GM12878 (cell line): Measurements from ENCODE around the gene RPUSD3. TPM values are rescaled to one million over a fixed set of nuclear protein-coding genes. Genes with fewer than 3 reads are reported as not detected.

ENCODE experiments used
- ATF7 ChIP-seq: fragments of 450-650 bp; IDR thresholded peaks from 2 replicates; pipeline ENCODE4 v1.6.1; 2016; ENCODE audit warnings: low read depth, mild to moderate bottlenecking
- IRF4 ChIP-seq: IDR thresholded peaks from 2 replicates; pipeline ENCODE4 v1.6.1; 2011; ENCODE audit warnings: low read depth, low read length
- TCF7 ChIP-seq: IDR thresholded peaks from 2 replicates; pipeline ENCODE4 v1.6.1; 2014; ENCODE audit warnings: antibody characterized with exemption, borderline replicate concordance
- YBX1 ChIP-seq: fragments of 450-650 bp; IDR thresholded peaks from 2 replicates; pipeline ENCODE4 v1.6.1; 2016; ENCODE audit warnings: antibody characterized with exemption
- ZNF274 ChIP-seq: IDR thresholded peaks from one replicate; pipeline ENCODE4 v1.8.0; 2011; ENCODE audit not compliant: insufficient read length, insufficient read depth
- polyA plus RNA-seq, 11 experiments: library from polyadenylated mRNA; depleted of rRNA in 4 of 11; unstranded in 6 of 11; stranded (reverse) in 5 of 11; fragments of >200 nt; fragmentation: Nextera tagmentation in 4 of 11; fragmentation: Illumina TruSeq in 1 of 11; extraction: Ambion mirVana in 4 of 11; extraction: Trizol in 1 of 11; gene quantifications; 1 replicate in 1 of 11; 2 replicates in 10 of 11; pipeline versions ENCODE4 v1.2.1 to v1.2.3, GENCODE V29; 2011 to 2016; ENCODE audit warnings: inconsistent platforms in 2 of 11, missing spikeins in 2 of 11, low read depth in 1 of 11
- total RNA-seq, 4 experiments: library from RNA; depleted of rRNA in 3 of 4; stranded (reverse); fragments of >200 nt in 3 of 4; fragmentation: Illumina TruSeq in 1 of 4; extraction: Trizol in 1 of 4; gene quantifications; 2 replicates each; pipeline versions ENCODE4 v1.2.1 to v1.2.3, GENCODE V29; 2013 to 2021
- TF ChIP-seq, protein P1 (sequence below): fragments of 450-650 bp; IDR thresholded peaks from 2 replicates; pipeline ENCODE4 v1.6.1; 2016; ENCODE audit warnings: mild to moderate bottlenecking, moderate library complexity, borderline replicate concordance
- TF ChIP-seq, protein P2 (sequence below): IDR thresholded peaks from 2 replicates; pipeline ENCODE4 v1.6.1; 2012; ENCODE audit warnings: improper control_type of control experiment, low read depth, low read length; ENCODE audit not compliant: insufficient replicate concordance
- TF ChIP-seq, protein P3 (sequence below): fragments of 450-650 bp; IDR thresholded peaks from 2 replicates; pipeline ENCODE4 v1.6.1; 2016; ENCODE audit warnings: mild to moderate bottlenecking
- TF ChIP-seq, protein P4 (sequence below): fragments of 450-650 bp; IDR thresholded peaks from 2 replicates; pipeline ENCODE4 v1.6.1; 2017; ENCODE audit warnings: borderline replicate concordance
- TF ChIP-seq, protein P5 (sequence below): fragments of 450-650 bp; conservative IDR thresholded peaks from 2 replicates; pipeline ENCODE4 v1.6.1; 2017; ENCODE audit warnings: mild to moderate bottlenecking, moderate library complexity
- TF ChIP-seq, protein P6 (sequence below): IDR thresholded peaks from 2 replicates; pipeline ENCODE4 v1.6.1; 2011; ENCODE audit warnings: low read depth, low read length, improper control_type of control experiment, borderline replicate concordance

RPUSD3 gene
- total and polyA plus RNA-seq, 10 of the 15 experiments (the other 5 are each of a cell fraction or from before 2014, with no cell fraction given), result 6.4 to 72.9 (median 41.8) TPM

DNA sequence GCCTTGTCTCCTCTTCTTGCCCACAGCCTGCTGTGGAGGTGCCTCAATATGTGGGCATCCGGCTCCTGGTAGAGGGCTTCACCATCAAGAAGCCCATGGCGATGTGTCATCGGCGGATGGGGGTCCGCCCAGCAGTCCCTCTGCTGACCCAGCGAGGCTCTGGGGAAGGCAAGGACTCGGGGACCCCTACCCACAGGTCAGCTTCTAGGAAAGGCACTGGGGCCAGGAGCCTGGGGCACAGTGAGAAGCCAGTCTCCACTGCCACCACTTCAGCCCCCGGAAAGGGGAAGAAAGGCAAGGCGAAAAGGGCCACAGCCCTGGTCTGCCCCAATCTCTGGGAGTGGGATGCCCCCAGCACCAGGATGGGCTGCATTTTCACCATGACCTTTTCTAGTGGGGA lies 10.7 kb downstream of the RPUSD3 start (continued):
- TF ChIP-seq, protein P1, sequence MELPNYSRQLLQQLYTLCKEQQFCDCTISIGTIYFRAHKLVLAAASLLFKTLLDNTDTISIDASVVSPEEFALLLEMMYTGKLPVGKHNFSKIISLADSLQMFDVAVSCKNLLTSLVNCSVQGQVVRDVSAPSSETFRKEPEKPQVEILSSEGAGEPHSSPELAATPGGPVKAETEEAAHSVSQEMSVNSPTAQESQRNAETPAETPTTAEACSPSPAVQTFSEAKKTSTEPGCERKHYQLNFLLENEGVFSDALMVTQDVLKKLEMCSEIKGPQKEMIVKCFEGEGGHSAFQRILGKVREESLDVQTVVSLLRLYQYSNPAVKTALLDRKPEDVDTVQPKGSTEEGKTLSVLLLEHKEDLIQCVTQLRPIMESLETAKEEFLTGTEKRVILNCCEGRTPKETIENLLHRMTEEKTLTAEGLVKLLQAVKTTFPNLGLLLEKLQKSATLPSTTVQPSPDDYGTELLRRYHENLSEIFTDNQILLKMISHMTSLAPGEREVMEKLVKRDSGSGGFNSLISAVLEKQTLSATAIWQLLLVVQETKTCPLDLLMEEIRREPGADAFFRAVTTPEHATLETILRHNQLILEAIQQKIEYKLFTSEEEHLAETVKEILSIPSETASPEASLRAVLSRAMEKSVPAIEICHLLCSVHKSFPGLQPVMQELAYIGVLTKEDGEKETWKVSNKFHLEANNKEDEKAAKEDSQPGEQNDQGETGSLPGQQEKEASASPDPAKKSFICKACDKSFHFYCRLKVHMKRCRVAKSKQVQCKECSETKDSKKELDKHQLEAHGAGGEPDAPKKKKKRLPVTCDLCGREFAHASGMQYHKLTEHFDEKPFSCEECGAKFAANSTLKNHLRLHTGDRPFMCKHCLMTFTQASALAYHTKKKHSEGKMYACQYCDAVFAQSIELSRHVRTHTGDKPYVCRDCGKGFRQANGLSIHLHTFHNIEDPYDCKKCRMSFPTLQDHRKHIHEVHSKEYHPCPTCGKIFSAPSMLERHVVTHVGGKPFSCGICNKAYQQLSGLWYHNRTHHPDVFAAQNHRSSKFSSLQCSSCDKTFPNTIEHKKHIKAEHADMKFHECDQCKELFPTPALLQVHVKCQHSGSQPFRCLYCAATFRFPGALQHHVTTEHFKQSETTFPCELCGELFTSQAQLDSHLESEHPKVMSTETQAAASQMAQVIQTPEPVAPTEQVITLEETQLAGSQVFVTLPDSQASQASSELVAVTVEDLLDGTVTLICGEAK, result no peak
- TF ChIP-seq, protein P2, sequence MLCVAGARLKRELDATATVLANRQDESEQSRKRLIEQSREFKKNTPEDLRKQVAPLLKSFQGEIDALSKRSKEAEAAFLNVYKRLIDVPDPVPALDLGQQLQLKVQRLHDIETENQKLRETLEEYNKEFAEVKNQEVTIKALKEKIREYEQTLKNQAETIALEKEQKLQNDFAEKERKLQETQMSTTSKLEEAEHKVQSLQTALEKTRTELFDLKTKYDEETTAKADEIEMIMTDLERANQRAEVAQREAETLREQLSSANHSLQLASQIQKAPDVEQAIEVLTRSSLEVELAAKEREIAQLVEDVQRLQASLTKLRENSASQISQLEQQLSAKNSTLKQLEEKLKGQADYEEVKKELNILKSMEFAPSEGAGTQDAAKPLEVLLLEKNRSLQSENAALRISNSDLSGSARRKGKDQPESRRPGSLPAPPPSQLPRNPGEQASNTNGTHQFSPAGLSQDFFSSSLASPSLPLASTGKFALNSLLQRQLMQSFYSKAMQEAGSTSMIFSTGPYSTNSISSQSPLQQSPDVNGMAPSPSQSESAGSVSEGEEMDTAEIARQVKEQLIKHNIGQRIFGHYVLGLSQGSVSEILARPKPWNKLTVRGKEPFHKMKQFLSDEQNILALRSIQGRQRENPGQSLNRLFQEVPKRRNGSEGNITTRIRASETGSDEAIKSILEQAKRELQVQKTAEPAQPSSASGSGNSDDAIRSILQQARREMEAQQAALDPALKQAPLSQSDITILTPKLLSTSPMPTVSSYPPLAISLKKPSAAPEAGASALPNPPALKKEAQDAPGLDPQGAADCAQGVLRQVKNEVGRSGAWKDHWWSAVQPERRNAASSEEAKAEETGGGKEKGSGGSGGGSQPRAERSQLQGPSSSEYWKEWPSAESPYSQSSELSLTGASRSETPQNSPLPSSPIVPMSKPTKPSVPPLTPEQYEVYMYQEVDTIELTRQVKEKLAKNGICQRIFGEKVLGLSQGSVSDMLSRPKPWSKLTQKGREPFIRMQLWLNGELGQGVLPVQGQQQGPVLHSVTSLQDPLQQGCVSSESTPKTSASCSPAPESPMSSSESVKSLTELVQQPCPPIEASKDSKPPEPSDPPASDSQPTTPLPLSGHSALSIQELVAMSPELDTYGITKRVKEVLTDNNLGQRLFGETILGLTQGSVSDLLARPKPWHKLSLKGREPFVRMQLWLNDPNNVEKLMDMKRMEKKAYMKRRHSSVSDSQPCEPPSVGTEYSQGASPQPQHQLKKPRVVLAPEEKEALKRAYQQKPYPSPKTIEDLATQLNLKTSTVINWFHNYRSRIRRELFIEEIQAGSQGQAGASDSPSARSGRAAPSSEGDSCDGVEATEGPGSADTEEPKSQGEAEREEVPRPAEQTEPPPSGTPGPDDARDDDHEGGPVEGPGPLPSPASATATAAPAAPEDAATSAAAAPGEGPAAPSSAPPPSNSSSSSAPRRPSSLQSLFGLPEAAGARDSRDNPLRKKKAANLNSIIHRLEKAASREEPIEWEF, result no peak
- no peak for TF ChIP-seq TCF7
- TF ChIP-seq, protein P3, sequence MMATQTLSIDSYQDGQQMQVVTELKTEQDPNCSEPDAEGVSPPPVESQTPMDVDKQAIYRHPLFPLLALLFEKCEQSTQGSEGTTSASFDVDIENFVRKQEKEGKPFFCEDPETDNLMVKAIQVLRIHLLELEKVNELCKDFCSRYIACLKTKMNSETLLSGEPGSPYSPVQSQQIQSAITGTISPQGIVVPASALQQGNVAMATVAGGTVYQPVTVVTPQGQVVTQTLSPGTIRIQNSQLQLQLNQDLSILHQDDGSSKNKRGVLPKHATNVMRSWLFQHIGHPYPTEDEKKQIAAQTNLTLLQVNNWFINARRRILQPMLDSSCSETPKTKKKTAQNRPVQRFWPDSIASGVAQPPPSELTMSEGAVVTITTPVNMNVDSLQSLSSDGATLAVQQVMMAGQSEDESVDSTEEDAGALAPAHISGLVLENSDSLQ, result no peak
- TF ChIP-seq YBX1, result no peak
- TF ChIP-seq, protein P4, sequence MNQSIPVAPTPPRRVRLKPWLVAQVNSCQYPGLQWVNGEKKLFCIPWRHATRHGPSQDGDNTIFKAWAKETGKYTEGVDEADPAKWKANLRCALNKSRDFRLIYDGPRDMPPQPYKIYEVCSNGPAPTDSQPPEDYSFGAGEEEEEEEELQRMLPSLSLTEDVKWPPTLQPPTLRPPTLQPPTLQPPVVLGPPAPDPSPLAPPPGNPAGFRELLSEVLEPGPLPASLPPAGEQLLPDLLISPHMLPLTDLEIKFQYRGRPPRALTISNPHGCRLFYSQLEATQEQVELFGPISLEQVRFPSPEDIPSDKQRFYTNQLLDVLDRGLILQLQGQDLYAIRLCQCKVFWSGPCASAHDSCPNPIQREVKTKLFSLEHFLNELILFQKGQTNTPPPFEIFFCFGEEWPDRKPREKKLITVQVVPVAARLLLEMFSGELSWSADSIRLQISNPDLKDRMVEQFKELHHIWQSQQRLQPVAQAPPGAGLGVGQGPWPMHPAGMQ, result no peak
- TF ChIP-seq, protein P5, sequence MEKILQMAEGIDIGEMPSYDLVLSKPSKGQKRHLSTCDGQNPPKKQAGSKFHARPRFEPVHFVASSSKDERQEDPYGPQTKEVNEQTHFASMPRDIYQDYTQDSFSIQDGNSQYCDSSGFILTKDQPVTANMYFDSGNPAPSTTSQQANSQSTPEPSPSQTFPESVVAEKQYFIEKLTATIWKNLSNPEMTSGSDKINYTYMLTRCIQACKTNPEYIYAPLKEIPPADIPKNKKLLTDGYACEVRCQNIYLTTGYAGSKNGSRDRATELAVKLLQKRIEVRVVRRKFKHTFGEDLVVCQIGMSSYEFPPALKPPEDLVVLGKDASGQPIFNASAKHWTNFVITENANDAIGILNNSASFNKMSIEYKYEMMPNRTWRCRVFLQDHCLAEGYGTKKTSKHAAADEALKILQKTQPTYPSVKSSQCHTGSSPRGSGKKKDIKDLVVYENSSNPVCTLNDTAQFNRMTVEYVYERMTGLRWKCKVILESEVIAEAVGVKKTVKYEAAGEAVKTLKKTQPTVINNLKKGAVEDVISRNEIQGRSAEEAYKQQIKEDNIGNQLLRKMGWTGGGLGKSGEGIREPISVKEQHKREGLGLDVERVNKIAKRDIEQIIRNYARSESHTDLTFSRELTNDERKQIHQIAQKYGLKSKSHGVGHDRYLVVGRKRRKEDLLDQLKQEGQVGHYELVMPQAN, result no peak
- no peak for TF ChIP-seq ZNF274
- TF ChIP-seq, protein P6, sequence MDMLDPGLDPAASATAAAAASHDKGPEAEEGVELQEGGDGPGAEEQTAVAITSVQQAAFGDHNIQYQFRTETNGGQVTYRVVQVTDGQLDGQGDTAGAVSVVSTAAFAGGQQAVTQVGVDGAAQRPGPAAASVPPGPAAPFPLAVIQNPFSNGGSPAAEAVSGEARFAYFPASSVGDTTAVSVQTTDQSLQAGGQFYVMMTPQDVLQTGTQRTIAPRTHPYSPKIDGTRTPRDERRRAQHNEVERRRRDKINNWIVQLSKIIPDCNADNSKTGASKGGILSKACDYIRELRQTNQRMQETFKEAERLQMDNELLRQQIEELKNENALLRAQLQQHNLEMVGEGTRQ, result no peak
- no peak for TF ChIP-seq ATF7
- TF ChIP-seq IRF4, result no peak
